GM23338 (cell line): Measurements from ENCODE around the gene CD247. TPM values are rescaled to one million over a fixed set of nuclear protein-coding genes. Genes with fewer than 3 reads are reported as not detected.

Experiments
- ATAC-seq: fragments of 200-7000 bp; cut with Tn5 transposase; 3 replicates; pipeline ENCODE4 v1.9.1; 2020
- DNase-seq: peaks from one replicate; pipeline ENCODE4 v3.0.0-alpha.2; 2015; ENCODE audit warnings: low spot score
- H2AFZ ChIP-seq: fragments of 200-600 bp; sonication (generic); 2 replicates; pipeline ENCODE4 v1.8.0; 2016; ENCODE audit warnings: antibody characterized with exemption, mild to moderate bottlenecking, moderate library complexity
- H3F3A ChIP-seq: fragments of 200-600 bp; sonication (generic); replicated peaks from 2 replicates; pipeline ENCODE4 v1.8.0; 2017; ENCODE audit warnings: antibody characterized with exemption, mixed run types, low read depth
- H3K27ac ChIP-seq: fragments of 200-600 bp; sonication (generic); 2 replicates; pipeline ENCODE4 v1.6.1; 2016; ENCODE audit warnings: low read depth
- H3K27me3 ChIP-seq: fragments of 200-600 bp; sonication (generic); 2 replicates; pipeline ENCODE4 v1.8.0; 2016; ENCODE audit warnings: mild to moderate bottlenecking, mixed run types, moderate library complexity; ENCODE audit not compliant: insufficient read depth
- H3K36me3 ChIP-seq: fragments of 200-600 bp; sonication (generic); 2 replicates; pipeline ENCODE4 v1.8.0; 2016; ENCODE audit warnings: mild to moderate bottlenecking; ENCODE audit not compliant: insufficient read depth
- H3K4me1 ChIP-seq: fragments of 200-600 bp; sonication (generic); 2 replicates; pipeline ENCODE4 v1.8.0; 2016; ENCODE audit warnings: mild to moderate bottlenecking, moderate library complexity; ENCODE audit not compliant: insufficient read depth
- H3K4me2 ChIP-seq: fragments of 200-600 bp; sonication (generic); 2 replicates; pipeline ENCODE4 v1.7.1; 2017; ENCODE audit warnings: mixed run types
- H3K4me3 ChIP-seq: fragments of 200-600 bp; sonication (generic); 2 replicates; pipeline ENCODE4 v1.6.1; 2016; ENCODE audit warnings: mixed run types
- H3K79me2 ChIP-seq: fragments of 200-600 bp; sonication (generic); replicated peaks from 2 replicates; pipeline ENCODE4 v1.8.0; 2017; ENCODE audit warnings: mild to moderate bottlenecking; ENCODE audit not compliant: insufficient read depth
- H3K9me2 ChIP-seq: fragments of 200-600 bp; sonication (generic); 2 replicates; pipeline ENCODE4 v1.8.0; 2017; ENCODE audit not compliant: insufficient read depth
- H4K20me1 ChIP-seq: fragments of 200-600 bp; sonication (generic); replicated peaks from 2 replicates; pipeline ENCODE4 v1.8.0; 2017; ENCODE audit warnings: mild to moderate bottlenecking; ENCODE audit not compliant: insufficient read depth
- H3K27ac Mint-ChIP-seq: 2 replicates; pipeline ENCODE4 v1.8.0; 2020; ENCODE audit warnings: inconsistent platforms, mild to moderate bottlenecking, moderate library complexity, mixed read lengths
- H3K27me3 Mint-ChIP-seq: 3 replicates; pipeline ENCODE4 v1.8.0; 2022; ENCODE audit warnings: low read depth, mild to moderate bottlenecking, moderate library complexity, mixed read lengths, inconsistent platforms; ENCODE audit not compliant: insufficient read depth, poor library complexity
- H3K36me3 Mint-ChIP-seq: 3 replicates; pipeline ENCODE4 v1.8.0; 2021; ENCODE audit warnings: low read depth, mild to moderate bottlenecking, inconsistent platforms, moderate library complexity, mixed read lengths
- H3K4me1 Mint-ChIP-seq: 3 replicates; pipeline ENCODE4 v1.8.0; 2020; ENCODE audit warnings: mild to moderate bottlenecking, inconsistent platforms, mixed read lengths
- H3K4me3 Mint-ChIP-seq: 3 replicates; pipeline ENCODE4 v1.8.0; 2021; ENCODE audit warnings: moderate library complexity, mild to moderate bottlenecking, inconsistent platforms, mixed read lengths
- H3K9me3 Mint-ChIP-seq: 3 replicates; pipeline ENCODE4 v1.8.0; 2020; ENCODE audit warnings: moderate library complexity, mild to moderate bottlenecking, inconsistent platforms, mixed read lengths
- CREB1 ChIP-seq: fragments of 250-450 bp; sonication (Bioruptor Pico); IDR thresholded peaks from 2 replicates; pipeline ENCODE4 v1.5.0; 2020; ENCODE audit warnings: low read depth, mild to moderate bottlenecking, moderate library complexity
- EZH2 ChIP-seq: fragments of 200-600 bp; sonication (generic); IDR thresholded peaks from one replicate; pipeline ENCODE4 v1.8.0; 2017; ENCODE audit warnings: antibody characterized with exemption, mild to moderate bottlenecking, low read depth; ENCODE audit not compliant: unreplicated experiment
- EZH2phosphoT487 ChIP-seq: fragments of 200-600 bp; sonication (generic); IDR thresholded peaks from one replicate; pipeline ENCODE4 v1.8.1; 2018; ENCODE audit warnings: antibody characterized with exemption; ENCODE audit not compliant: unreplicated experiment
- JUNB ChIP-seq: IDR thresholded peaks from one replicate; pipeline ENCODE4 v1.6.1; 2016; ENCODE audit warnings: antibody characterized with exemption; ENCODE audit not compliant: unreplicated experiment
- NANOG ChIP-seq: IDR thresholded peaks from 2 replicates; pipeline ENCODE4 v1.6.1; 2016; ENCODE audit warnings: antibody characterized with exemption, borderline replicate concordance
- POLR2AphosphoS5 ChIP-seq: IDR thresholded peaks from 2 replicates; pipeline ENCODE4 v1.6.1; 2016; ENCODE audit warnings: antibody characterized with exemption, low read depth
- STAT1 ChIP-seq: IDR thresholded peaks from one replicate; pipeline ENCODE4 v1.6.1; 2016; ENCODE audit warnings: antibody characterized with exemption; ENCODE audit not compliant: unreplicated experiment
- ZNF331 ChIP-seq: fragments of 250-450 bp; sonication (Bioruptor Pico); IDR thresholded peaks from 2 replicates; pipeline ENCODE4 v1.5.0; 2020; ENCODE audit warnings: low read depth, mild to moderate bottlenecking, moderate library complexity
- ZNF462 ChIP-seq: fragments of 250-450 bp; sonication (Bioruptor Pico); IDR thresholded peaks from 2 replicates; pipeline ENCODE4 v1.5.0; 2020; ENCODE audit warnings: mild to moderate bottlenecking, moderate library complexity
- polyA plus RNA-seq: library from polyadenylated mRNA; unstranded; fragments of >200 nt; fragmentation: Nextera tagmentation; extraction: Ambion mirVana; gene quantifications from 2 replicates; pipeline ENCODE4 v1.2.1, GENCODE V29; 2016
- total RNA-seq: library from RNA; depleted of rRNA; stranded (reverse); fragments of >200 nt; shearing (Covaris generic); gene quantifications from 2 replicates; pipeline ENCODE4 v1.2.3, GENCODE V29; 2014

Gene CD247
- total and polyA plus RNA-seq, 2 experiments from 2014 or later, result 1.2 to 1.4 TPM

- no peaks in the 10 kb centered on the region for H3F3A ChIP-seq
- no peak overlapping the region for H3K4me3 Mint-ChIP-seq
- no peak overlapping the region for H3K4me2 ChIP-seq
- H4K20me1 ChIP-seq, result no peaks in the 10 kb centered on the region
- no peak overlapping the region for H3K27ac ChIP-seq
- H3K27me3 ChIP-seq, result no peaks in the 10 kb centered on the region
- H3K36me3 ChIP-seq, result peaks cover 20% of the 10 kb centered on the region
- H2AFZ ChIP-seq, result no peak overlapping the region
- ATAC-seq, result no peak
- no peak overlapping the region for H3K4me3 ChIP-seq
- no peaks in the 10 kb centered on the region for H3K79me2 ChIP-seq
- H3K27ac Mint-ChIP-seq, result no peak overlapping the region
- no peak for DNase-seq
- H3K27me3 Mint-ChIP-seq, result no peaks in the 10 kb centered on the region
- no peaks in the 10 kb centered on the region for H3K9me2 ChIP-seq
- no peaks in the 10 kb centered on the region for H3K9me3 Mint-ChIP-seq
- H3K36me3 Mint-ChIP-seq, result peaks cover 40% of the 10 kb centered on the region
- no peaks in the 10 kb centered on the region for H3K4me1 Mint-ChIP-seq
- TF ChIP-seq ZNF462 (CRISPR knock-in tag) (no peak), STAT1 (no peak), NANOG (no peak), POLR2AphosphoS5 (no peak), EZH2 (no peak), EZH2phosphoT487 (no peak), ZNF331 (CRISPR knock-in tag) (no peak), CREB1 (CRISPR knock-in tag) (no peak), JUNB (no peak)
- H3K4me1 ChIP-seq, result no peaks in the 10 kb centered on the region
These were observed 129.4 kb downstream of the CD247 start for GRCh38 chr1:167388976-167389375.
